ENCODE data around the gene CTIF. TPM values are rescaled to one million over a fixed set of nuclear protein-coding genes. Genes with fewer than 3 reads are reported as not detected.

Gene CTIF
- total RNA-seq, 1 experiment from 2014 or later, result 13.6 TPM

DNA sequence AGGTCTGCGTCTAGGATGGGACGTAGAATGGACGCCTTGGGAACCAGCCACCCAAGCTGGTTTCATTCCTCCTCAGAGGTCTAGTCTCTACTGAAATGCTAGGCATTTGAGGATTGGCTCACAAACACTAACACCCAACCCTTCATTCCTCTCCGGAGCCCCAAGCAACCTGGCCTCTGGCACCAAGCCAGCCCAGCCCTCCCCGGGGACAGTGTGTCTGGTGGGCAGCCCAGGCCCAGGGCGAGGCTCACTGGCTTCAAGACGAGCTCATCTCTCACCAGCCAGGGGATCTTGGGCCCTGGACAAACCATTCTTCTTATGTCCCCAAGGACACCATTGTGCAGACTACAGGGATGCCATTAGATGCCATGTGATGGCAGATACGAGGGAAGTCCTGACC is 182.5 kb downstream of the CTIF start:
- no peak overlapping the region for H3K27ac ChIP-seq
- H3K27me3 ChIP-seq, result no peaks in the 10 kb centered on the region
- H3K4me3 ChIP-seq, result no peak overlapping the region
- H3K4me1 ChIP-seq, result no peaks in the 10 kb centered on the region
- DNase-seq, result peak; percentile 8 to 17
- no peaks in the 10 kb centered on the region for H3K9me3 ChIP-seq (replicated peaks)
- H3K36me3 ChIP-seq, result no peaks in the 10 kb centered on the region; the same call in 1 of the 2 replicates

DNA sequence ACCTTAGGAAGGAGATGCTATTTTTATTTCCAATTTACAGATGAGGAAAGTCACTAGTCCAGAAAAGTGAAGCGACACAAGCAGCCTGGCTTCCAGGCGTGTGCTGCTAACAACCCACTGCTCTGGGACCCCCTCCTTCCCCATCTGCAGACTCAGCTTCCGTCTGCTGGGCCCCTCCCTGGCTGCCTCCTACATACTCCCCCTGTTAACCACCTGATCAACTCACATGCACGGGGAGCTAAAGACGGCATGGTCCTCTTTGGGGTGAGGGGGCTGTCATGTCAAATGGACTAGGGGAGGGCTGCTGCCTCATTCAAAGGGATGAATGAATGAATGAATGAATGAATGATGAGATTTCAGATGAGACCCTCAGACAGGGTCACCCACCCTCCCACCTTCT is 184.2 kb downstream of the CTIF start:
- no peaks in the 10 kb centered on the region for H3K9me3 ChIP-seq (replicated peaks)
- H3K36me3 ChIP-seq, result no peaks in the 10 kb centered on the region
- DNase-seq, result no peak
- H3K27me3 ChIP-seq, result no peaks in the 10 kb centered on the region
- H3K4me3 ChIP-seq, result no peak overlapping the region
- H3K4me1 ChIP-seq, result no peaks in the 10 kb centered on the region
- H3K27ac ChIP-seq, result no peak overlapping the region

DNA sequence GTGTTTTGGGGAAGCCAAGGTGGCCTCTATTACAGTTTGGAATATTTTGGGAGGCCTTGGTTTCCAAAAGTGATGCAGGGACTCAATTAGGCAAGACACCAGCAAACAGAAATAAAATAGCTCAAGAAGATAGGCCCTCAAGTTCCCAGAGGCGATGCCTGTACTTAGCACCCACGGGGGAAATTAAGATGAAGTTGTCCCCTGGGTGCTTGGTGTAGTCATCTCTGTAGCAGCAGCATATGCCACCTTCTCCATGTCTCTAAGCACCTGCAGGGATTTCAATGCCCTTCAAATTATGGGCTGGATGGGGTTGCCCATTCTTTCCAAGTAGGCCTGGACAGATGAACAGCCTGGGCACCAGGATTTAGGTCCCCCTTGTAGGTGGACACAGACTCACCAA is 185.0 kb downstream of the CTIF start:
- H3K27ac ChIP-seq, result no peak overlapping the region
- H3K4me1 ChIP-seq, result no peaks in the 10 kb centered on the region
- no peak for DNase-seq
- no peaks in the 10 kb centered on the region for H3K9me3 ChIP-seq (replicated peaks)
- H3K4me3 ChIP-seq, result no peak overlapping the region
- H3K27me3 ChIP-seq, result no peaks in the 10 kb centered on the region
- H3K36me3 ChIP-seq, result no peaks in the 10 kb centered on the region

DNA sequence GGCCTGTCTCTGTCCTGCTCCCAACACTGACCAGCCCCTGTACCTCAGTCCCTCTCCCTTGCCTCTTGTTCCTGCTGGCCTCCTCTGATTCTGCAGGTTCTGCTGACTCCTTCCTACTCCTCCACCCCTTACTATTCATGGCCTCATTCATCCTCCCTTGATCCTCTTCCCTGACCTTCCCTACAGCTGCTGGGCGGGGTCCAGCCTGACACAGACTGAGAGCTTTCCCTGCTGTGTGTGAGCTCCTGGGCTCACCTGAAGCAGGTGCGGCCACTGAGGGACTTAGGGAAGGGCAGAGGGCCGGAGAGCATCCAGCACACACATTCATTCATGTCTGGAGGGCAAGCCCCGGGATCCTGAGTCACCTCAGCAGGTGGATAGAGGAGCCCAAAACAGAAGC is 185.6 kb downstream of the CTIF start:
- H3K4me1 ChIP-seq, result no peaks in the 10 kb centered on the region
- no peak overlapping the region for H3K27ac ChIP-seq
- H3K36me3 ChIP-seq, result no peaks in the 10 kb centered on the region
- H3K9me3 ChIP-seq (replicated peaks), result no peaks in the 10 kb centered on the region
- DNase-seq, result no peak
- no peaks in the 10 kb centered on the region for H3K27me3 ChIP-seq
- no peak overlapping the region for H3K4me3 ChIP-seq

DNA sequence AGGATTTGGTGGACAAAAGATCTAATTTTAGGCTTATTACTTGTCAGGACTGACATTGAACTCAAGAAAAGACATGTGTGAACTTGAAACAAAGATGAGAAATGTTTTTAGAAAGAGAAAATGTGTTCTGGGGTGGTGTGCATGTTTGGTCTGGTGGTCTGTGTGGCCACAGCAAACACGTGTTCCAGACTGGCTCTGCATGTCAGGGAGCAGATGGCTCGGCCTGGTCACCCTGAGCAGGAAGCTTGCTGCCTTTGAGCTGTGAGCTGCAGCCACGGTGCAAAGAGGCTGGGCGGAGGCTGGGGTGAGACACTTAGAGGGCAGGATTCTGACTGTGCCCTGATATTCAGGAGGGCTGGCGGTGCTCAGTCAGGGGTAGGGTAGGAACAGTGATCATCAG is 186.1 kb downstream of the CTIF start:
- Histone ChIP-seq H3K4me3 (no peak overlapping the region), H3K4me1 (no peaks in the 10 kb centered on the region), H3K27ac (no peak overlapping the region), H3K9me3 (replicated peaks) (no peaks in the 10 kb centered on the region), H3K36me3 (no peaks in the 10 kb centered on the region), H3K27me3 (no peaks in the 10 kb centered on the region)
- no peak for DNase-seq

DNA sequence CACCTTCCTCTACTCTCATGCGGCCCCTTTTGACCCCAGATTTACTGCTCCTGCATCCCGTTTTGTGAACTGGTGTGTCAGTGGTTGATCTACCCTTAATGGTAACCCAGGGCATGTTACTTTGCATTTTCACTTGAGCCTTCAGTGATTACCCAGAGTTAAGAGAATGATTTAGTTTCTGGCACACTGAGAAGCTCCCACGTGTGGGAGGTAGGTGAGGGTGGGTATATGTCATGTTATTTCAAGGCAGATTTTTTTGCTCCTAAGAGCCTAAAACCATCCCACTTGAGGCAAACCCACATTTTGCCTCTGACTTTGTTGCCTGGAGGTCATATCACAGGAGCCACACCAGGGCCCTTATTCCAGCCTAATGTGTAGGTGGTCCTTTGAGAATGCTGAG is 186.7 kb downstream of the CTIF start:
- no peaks in the 10 kb centered on the region for H3K4me1 ChIP-seq
- no peak for DNase-seq
- no peak overlapping the region for H3K4me3 ChIP-seq
- no peaks in the 10 kb centered on the region for H3K9me3 ChIP-seq (replicated peaks)
- no peaks in the 10 kb centered on the region for H3K27me3 ChIP-seq
- H3K27ac ChIP-seq, result no peak overlapping the region
- H3K36me3 ChIP-seq, result no peaks in the 10 kb centered on the region

DNA sequence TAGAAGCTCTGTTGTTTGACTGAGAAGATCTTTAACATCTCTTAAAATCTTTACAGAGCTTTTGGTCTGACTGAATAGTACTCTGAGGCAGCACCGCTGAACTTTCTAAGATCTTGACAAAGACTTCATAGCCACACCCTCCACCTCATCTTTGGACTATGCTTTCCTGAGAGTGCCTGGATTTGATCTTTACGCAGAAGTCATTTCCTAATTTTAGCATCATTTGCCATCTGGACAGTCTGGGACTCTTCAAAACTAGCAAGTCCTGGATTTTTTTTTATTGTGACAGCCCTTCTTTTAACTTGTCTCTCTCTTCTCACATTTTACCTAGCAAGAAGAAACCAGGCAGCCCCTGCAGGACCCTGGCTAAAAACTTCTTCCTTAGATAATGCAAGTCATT is 188.8 kb downstream of the CTIF start:
- Histone ChIP-seq H3K4me1 (no peaks in the 10 kb centered on the region), H3K9me3 (replicated peaks) (no peaks in the 10 kb centered on the region), H3K36me3 (no peaks in the 10 kb centered on the region), H3K27ac (no peak overlapping the region), H3K27me3 (no peaks in the 10 kb centered on the region), H3K4me3 (no peak overlapping the region)
- no peak for DNase-seq

DNA sequence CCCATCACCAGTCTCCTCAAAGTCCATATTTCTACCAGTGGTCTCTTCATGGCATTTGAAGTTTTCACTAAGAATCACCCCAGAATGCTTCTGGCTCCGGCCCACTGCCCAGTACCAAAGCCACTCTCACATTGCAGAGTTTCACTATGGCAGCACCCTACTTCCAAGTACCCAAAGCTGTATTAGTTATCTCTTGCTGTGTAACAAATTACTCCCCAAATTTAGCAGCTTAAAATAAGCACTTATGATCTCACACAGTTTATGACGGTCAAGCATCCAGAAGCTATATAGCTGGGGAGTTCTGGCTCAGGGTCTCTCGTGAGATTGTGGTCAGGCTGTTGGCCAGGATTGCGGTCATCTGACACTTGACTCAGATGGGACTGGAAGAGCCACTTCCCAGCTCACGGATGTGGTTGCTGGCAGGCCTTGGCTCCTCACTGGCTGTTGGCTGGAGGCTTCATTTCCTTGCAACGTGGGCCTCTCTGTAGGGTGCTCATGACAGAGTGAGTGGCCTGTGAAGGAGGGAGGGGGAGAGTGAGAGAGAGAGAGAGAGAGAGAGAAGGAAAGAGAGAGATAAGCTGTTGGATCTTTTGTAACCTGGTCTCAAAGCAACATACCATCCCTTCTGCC is 189.5 kb downstream of the CTIF start:
- no peak overlapping the region for H3K27ac ChIP-seq
- no peak for DNase-seq

DNA sequence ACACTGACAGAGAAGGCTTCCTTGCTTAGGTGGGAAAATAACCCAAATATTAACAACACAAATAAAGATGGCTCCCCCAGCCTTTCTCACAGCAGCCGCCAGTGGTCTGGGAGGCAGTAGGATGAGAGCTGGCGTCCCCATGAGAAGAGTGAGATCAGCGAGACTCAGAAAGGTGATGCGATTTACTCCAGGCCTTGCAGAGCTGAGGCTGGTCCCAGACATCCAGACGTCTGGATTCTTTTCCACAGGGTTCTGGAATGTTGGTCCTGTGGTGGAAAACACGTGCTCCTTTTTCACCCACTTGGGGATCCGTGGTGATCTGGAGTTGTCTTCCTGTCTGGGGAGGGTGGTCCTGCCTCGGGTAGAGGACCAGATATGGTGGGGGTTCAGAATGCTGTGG is 190.6 kb downstream of the CTIF start:
- no peaks in the 10 kb centered on the region for H3K27me3 ChIP-seq
- H3K36me3 ChIP-seq, result no peaks in the 10 kb centered on the region
- no peak overlapping the region for H3K27ac ChIP-seq
- no peaks in the 10 kb centered on the region for H3K4me1 ChIP-seq
- H3K9me3 ChIP-seq (replicated peaks), result no peaks in the 10 kb centered on the region
- no peak overlapping the region for H3K4me3 ChIP-seq
- DNase-seq, result no peak

More for the DNA sequence above, 189.5 kb downstream of the CTIF start:
- Histone ChIP-seq H3K36me3 (no peaks in the 10 kb centered on the region), H3K27me3 (no peaks in the 10 kb centered on the region), H3K4me1 (no peaks in the 10 kb centered on the region), H3K4me3 (no peak overlapping the region), H3K9me3 (replicated peaks) (no peaks in the 10 kb centered on the region)

DNA sequence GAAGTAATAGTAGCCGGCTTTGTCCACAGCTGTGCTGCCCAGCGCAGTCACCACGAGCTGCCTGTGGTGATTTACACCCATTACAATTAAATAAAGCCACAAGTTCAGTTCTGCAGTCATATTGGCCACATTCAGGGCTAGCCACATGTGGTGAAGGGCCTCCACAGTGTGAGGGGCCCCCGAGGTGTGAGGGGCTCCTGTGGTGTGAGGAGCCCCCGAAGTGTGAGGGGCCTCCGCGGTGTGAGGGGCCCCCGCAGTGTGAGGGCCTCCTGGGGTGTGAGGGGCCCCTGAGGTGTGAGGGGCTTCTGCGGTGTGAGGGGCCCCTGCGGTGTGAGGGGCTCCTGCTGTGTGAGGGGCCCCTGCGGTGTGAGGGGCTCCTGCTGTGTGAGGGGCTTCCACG is 191.2 kb downstream of the CTIF start:
- no peaks in the 10 kb centered on the region for H3K9me3 ChIP-seq (replicated peaks)
- no peaks in the 10 kb centered on the region for H3K4me1 ChIP-seq
- H3K27ac ChIP-seq, result no peak overlapping the region
- no peak overlapping the region for H3K4me3 ChIP-seq
- H3K27me3 ChIP-seq, result no peaks in the 10 kb centered on the region
- no peaks in the 10 kb centered on the region for H3K36me3 ChIP-seq
- no peak for DNase-seq

DNA sequence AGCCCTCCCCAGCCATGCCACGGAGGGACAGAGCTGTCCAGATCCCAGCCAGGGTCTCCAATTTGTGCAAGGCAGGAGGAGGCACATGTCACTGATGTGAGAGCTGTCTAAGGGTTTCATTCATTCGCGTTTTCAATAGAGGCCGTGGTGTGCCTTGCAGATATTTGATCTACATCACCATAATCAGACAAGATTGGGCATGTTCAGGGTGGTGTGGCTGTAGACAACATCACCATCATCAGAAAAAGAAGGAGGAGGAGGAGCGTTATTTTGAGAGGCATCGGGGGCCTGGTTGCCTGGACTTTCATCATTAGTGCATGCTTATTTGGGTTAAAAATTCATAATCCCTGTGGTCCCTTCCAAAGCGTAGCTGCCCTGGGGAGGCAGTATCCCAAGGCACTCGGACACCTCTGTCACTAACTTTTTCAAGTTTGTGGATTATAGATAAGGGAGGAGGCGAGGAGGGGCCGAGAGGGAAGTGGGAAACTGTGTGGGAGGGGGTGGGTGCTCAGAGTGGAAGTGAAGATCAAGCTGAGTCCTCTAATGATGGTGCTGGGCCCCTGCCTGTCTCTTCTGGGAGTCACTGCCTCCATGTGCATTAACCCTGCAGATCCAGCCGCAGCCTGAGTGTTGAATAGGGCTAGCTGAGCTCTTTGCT is 194.1 kb downstream of the CTIF start:
- H3K4me1 ChIP-seq, result no peaks in the 10 kb centered on the region
- H3K4me3 ChIP-seq, result no peak overlapping the region
- H3K27ac ChIP-seq, result no peak overlapping the region
- DNase-seq, result no peak
- H3K27me3 ChIP-seq, result no peaks in the 10 kb centered on the region
- no peaks in the 10 kb centered on the region for H3K9me3 ChIP-seq (replicated peaks)
- no peaks in the 10 kb centered on the region for H3K36me3 ChIP-seq

DNA sequence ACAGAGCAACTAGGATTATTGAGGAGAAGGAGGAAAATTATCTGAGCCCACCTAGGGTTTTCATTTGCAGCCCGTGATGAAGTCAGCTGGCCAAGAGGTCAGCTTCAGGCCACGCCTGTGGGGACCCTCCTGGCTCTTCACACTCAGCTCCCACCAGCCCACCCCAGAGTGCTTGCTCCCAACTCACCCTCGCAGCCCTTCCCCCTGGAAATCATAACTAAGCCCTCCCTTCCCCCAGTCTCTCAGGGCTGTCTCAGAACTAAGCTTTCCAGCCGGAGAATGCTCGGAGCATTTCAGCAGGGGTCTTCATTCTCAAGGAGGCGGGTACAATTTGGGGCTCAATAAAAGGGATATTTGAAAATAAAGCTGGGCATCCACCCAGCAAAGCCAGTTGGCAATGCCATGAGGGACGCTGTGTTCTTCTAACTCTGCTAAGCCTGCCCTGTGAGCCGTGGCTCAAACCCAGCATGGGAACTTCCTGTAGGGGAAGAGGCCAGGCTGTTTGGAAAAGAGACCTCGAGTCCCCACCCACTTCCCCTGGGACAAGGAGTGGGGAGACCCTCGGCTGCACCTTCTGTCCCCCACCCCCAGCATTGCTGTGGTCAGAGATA is 194.9 kb downstream of the CTIF start:
- H3K27ac ChIP-seq, result no peak overlapping the region
- H3K36me3 ChIP-seq, result no peaks in the 10 kb centered on the region
- no peaks in the 10 kb centered on the region for H3K9me3 ChIP-seq (replicated peaks)
- DNase-seq, result no peak
- no peaks in the 10 kb centered on the region for H3K4me1 ChIP-seq
- no peaks in the 10 kb centered on the region for H3K27me3 ChIP-seq
- H3K4me3 ChIP-seq, result no peak overlapping the region

DNA sequence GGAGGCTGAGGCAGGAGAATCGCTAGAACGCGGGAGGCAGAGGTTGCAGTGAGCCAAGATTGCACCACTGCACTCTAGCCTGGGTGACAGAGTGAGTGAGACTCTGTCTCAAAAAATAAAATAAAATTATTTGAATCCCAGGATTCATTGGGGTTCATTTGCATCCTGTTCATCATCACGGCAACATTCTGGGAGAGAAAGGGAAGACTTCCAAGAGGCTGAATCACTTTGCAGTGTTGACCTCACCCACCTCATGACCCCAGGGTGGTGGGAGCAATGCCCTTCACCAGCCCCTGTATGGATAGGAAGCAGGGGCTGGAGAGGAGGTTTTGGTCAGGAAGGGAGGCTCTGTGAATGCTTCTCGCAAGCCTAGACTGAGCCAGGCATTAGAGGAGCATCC is 195.6 kb downstream of the CTIF start:
- no peaks in the 10 kb centered on the region for H3K36me3 ChIP-seq
- H3K27me3 ChIP-seq, result no peaks in the 10 kb centered on the region

DNA sequence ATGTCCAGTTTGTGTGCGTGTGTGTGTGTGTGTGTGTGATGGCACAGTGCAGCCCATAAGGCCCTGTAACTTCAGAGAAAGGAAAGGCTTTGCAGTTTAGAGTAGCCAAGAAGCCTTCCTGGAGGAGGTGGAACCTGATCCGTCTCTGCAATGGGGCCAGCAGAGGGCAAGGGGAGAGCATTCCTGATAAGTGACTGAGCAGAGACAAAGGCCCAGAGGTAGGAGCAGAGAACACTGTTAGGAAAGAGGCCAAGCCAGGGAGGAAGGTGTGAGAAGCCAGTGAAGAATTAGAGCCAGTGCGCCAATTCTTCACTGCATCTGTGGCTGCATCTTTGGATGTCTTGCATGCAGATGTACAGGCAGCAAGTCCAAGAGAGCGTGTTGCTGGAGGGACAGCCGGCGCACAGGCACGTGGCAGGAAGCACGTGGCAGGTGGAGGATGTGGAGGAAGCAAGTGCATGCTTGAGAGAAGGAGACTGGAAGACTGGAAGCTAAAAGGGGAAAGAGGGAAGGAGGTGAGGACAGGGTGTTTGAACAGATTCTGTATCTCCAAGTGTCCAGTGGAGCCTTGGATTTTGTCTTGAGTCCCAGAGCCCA is 196.3 kb downstream of the CTIF start:
- Histone ChIP-seq H3K27me3 (no peaks in the 10 kb centered on the region), H3K4me1 (no peaks in the 10 kb centered on the region), H3K4me3 (no peak overlapping the region), H3K9me3 (replicated peaks) (no peaks in the 10 kb centered on the region), H3K27ac (no peak overlapping the region), H3K36me3 (no peaks in the 10 kb centered on the region)
- no peak for DNase-seq

More for the DNA sequence above, 195.6 kb downstream of the CTIF start:
- Histone ChIP-seq H3K27ac (no peak overlapping the region), H3K4me3 (no peak overlapping the region), H3K9me3 (replicated peaks) (no peaks in the 10 kb centered on the region), H3K4me1 (no peaks in the 10 kb centered on the region)
- DNase-seq, result no peak

DNA sequence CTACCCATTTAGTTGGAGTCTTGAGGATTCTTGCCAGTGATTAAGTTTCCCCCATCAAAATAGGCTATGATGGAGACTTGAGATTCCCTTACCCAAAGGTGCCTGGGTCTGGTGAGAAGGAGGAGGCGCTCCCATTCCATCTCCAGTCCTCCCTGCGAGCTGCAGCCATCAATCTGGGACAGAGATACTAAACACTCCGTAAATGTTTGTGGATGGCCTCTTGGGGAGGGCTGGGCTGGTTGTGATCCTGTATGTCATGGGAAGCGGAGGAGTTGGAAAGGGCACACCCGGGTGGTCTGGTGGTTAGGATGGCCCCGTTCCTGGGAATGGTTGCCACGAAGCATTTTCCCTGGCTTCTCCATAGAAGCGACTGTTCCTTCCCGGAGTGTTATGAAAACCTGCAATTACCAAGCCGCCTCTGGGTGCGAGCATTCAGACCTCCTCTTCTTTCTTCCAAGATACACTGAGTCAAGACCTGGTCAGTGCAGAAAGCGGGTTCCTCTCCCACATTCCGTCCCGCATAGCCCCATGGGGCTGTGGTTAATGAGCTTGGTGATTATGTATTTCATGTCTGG is 196.9 kb downstream of the CTIF start:
- Histone ChIP-seq H3K4me1 (no peaks in the 10 kb centered on the region), H3K27me3 (no peaks in the 10 kb centered on the region), H3K9me3 (replicated peaks) (no peaks in the 10 kb centered on the region), H3K27ac (no peak overlapping the region), H3K4me3 (no peak overlapping the region), H3K36me3 (no peaks in the 10 kb centered on the region)
- no peak for DNase-seq

Data from SJCRH30 (cell line).